Urothelium cell line (cell line): ENCODE data around the gene ANGPT4.
"Not testable (repeated sequence)": the region's sequence is repeated elsewhere in the genome, so short reads cannot be mapped to it uniquely, and the experiment has no call there.

Experiments
- DNase-seq: peaks from one replicate; pipeline ENCODE4 v3.0.0; 2011; ENCODE audit warnings: low spot score, mixed read lengths
- FAIRE-seq: peaks from 2 replicates; lab custom pipeline; 2011; peaks lifted over from hg19 to GRCh38; lab: Jason Lieb, UNC

ANGPT4 gene

DNA sequence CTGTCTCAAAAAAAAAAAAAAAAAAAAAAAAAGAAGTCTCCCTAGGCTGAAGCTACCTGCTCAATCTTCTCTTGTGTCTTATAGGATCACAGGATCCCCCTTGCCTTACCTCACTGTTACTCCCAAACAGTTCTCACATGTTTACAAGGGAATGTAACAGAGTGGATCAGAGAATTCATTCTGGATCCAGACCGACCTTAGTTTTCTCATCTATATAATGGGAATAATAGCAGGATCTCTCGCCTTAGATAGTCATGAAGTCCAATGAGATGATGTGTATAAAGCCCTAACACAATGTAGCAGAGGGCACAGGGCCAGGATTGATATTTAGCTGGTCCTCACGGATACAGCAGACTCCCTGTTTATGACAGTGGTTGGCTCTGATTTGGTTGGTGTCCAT lies 84.9 kb downstream of the ANGPT4 start:
- DNase-seq (no peak), FAIRE-seq (no peak)

DNA sequence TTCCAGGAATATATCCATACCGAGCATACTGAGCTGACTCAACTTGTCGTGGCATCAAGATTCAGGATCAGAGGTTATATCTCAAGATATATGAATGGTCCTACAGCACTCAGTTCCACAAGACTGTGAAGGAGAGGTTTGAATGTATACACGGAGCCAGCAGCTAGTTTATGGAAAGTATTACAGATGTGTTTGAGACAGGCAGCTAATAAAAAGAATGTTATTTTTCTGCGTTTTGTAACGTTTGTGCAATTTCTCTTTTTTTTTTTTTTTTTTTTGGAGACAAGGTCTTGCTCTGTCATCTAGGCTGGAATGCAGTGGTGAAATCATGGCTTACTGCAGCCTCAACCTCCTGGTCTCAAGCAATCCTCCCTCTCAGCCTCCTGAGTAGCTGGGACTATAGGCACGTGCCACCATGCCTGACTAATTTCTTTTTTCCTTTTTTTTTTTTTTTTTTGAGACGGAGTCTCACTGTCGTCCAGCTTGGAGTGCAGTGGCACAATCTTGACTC lies 86.1 kb downstream of the ANGPT4 start:
- no peak for DNase-seq
- no peak for FAIRE-seq

DNA sequence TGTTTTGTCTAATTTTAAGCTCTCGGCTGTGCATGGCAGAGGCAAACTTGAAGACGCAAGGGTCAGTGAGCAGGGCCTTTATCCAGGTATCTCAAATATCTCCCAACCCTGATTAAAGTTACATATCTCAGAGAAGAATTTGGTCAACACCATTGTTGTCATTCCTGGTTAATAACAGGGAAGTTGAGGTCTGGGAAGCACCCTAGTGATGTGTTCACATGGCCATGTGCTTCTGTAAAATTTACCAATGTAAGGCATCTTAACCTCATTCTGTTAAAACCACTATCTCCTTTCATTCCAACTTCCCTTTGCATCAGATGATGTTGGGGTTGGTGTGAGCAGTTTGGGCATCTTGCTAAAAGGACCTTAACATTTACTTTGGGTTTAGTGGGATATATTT lies 86.6 kb downstream of the ANGPT4 start:
- no peak for DNase-seq
- FAIRE-seq: no peak

DNA sequence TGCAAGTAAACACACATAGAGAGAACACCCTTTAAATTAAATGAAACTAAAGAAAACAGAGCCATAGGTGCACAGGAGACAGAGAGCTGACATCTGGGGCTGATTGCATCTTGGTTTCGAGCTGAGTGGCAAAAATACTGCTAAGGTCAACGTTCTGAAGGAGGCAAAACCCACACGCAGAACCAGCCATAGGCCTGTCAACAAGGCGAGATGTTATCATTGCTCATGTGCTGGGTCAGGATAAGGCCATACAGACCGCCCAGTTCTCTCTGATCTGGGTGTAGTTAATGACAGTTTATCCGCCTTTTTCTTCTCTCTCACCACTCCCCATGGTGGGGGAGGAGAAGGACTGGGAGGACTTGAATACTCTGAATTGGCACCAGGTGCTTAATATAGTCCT lies 87.1 kb downstream of the ANGPT4 start:
- FAIRE-seq: no peak
- DNase-seq: no peak

DNA sequence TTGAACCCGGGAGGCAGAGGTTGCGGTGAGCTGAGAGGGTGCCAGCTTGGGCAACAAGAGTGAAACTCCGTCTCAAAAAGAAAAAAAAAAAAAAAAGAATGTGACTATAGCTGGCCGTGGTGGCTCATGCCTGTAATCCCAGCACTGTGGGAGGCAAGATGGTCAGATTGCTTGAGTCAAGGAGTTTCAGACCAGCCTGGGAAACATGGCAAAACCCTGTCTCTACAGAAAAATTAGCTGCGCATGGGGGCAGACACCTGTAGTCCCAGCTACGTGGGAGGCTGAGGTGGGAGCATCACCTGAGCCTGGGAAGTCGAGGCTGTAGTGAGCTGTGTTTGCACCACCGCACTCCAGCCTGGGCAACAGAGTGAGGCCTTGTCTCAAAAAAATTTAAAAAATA lies 88.2 kb downstream of the ANGPT4 start:
- not testable (repeated sequence) for FAIRE-seq, DNase-seq

DNA sequence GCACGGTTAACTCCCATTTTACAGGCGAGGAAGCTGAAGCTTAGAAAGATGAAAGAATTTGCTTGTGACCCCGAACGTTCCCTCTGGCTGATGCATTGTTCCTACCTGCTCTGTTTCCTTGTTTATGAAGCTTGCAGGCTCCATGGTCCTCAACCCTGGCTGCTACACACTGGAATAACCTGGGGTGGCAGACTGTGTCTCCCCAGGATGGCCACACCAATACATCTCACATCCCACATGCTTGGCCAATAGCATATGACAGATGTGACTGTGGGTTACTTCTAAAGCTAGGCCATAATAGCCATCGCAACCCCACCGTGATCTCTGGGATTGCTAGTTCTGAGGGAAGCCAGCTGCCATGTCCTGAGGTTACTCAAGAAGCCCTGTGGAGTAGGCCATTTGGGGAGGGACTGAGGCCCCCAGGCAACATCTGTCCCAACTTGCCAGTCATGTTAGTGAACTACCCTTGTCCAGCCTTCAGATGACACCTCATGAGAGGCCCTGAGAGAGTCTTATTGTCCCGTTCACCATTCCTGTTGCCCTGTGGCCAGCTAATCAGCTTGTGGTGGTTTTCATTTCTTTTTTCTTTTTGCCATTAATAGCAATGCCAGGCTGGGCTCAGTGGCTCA lies 89.3 kb downstream of the ANGPT4 start:
- DNase-seq: no peak
- FAIRE-seq: no peak

DNA sequence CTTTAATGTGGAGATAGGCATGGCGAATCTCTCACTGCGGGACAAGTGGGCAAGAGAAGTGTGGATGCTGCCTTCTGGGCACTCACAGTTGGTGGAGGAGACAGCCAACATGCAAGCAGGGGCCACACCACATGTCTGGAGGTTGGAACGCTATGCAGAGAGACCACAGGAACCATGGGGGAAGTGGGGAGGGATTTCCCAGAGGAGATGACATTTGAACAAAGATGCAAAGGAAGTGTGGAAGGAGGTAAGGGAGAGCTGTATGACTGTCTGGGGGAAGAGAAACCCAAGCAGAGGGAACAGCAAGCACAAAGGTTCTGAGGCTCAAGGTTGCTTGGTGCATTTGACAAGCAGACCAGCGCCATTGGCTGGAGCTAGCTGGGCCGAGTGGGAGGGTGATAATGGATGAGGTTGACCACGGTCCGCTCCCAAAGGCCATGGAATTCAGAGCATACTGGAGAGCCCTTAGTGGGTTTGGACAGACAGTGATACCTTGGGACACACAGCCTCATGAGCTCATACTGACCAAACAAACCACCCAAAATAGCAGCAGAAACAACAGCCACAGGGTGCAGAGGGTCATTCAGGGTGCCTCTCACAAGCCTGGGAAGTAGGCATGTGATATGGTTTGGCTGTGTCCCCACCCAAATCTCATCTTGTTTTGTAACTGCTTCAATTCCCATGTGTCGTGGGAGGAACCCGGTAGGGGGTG lies 90.3 kb downstream of the ANGPT4 start:
- no peak for FAIRE-seq
- no peak for DNase-seq

DNA sequence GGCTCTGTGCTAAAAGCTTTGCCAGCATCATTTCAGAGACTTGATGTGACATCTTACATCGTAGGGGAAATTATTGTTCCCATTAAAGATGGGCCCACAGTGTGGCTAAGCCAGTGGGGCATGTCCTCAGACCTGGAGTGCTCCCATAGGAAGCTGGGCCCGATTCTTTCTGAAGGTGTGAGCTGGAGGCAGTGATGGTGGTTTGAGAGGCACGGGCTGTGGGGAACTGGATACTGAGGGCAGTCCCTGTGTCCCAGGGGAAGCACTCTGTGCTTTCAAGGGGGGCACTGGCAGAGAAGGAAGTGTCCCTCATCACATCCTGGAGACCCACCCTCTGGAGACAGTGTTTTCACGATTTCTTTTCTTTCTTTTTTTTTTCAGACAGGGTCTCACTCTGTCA lies 91.2 kb downstream of the ANGPT4 start:
- DNase-seq (no peak), FAIRE-seq (no peak)

DNA sequence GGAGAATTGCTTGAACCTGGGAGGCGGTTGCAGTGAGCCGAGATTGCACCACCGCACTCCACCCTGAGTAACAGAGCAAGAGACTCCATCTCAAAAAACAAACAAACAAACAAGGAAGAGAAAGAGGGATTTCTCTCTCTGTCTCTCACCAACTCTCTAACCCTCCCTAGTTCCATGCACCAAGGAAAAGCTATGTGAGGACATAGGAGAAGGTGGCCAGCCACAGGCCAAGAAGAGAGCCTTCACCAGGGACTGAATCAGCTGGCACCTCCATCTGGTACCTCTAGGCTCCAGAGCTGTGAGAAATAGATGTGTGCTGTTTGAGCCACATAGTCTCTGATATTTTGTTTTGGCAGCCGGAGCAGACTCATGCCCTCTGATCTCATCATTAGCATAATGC lies 91.6 kb downstream of the ANGPT4 start:
- FAIRE-seq: no peak
- no peak for DNase-seq

DNA sequence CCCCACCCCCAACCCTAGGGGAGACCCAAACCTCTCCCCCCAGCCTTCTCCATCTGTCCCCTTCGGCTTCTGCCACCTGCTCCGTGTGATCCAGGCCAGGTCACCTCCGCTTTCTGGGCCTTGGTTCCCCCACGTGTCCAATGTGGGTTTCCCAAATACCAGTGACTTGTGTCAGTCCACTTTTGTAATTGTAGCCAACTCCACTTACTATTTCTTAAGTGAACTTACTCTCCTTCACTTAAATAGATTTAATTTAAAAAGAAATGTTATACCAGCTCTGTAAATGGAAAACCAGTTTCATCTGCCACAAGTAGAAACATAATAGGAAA lies 92.6 kb downstream of the ANGPT4 start:
- FAIRE-seq: no peak
- no peak for DNase-seq

DNA sequence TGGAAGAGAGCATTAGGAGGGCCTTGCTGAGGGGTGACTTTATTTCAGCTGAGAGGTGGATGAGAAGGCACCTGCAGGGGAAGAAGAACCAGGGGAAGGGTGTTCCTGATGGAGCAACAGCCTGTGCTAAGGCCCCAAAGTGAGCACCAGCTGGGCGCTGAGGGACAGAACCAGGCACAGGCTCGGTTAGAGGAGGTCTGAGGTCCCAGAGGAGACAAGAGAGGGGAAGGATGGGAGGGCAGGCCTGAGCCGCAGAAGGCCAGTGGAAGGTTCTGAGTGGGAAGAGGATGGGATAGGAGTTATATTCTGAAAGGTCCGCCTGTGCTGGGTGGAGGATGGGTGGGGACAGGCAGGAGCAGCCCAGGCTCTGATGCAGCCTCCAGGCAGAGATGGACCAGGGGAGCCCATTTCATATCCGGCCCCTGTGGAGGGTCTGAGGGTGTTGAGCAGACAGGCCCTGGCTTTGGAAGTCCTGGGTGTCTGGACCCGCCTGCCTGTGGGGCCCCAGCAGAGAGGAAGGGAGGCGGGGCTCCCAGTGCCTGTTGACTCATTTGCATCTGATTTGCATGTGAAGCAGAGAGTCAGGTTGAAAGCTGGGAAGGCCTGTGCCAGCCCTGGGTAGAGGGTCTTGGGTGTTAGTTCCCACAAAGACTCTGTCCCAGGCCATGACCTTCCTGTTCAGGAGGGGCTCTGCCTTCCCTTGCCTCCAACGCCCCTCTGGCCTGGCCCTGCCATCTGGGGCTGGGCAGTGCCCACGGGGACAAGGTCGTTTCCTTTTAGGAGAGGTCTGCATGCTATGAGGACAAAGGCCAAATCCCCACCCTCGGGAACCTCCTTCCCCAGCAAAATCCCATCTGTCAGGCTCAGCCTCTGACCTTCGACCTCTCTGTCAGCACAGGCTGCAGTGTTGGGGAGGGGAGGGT lies 93.2 kb downstream of the ANGPT4 start:
- DNase-seq (no peak), FAIRE-seq (no peak)

DNA sequence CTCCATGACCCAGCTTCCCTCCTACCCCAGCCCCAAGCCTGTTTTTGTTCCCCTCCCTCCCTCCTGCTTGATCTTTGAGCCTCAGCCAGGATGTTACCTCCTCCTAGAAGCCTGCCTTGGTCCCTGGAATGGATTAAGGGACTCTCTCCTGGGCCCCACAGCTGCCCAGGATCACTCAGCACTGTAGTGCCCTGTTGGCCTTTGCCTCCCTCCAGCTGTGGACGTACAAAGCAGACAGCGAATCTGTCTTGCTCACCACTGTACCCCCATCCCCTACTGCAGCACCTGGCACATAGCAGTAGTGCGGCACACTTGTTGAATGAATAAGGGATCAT lies 94.4 kb downstream of the ANGPT4 start:
- DNase-seq: no peak
- FAIRE-seq: no peak

DNA sequence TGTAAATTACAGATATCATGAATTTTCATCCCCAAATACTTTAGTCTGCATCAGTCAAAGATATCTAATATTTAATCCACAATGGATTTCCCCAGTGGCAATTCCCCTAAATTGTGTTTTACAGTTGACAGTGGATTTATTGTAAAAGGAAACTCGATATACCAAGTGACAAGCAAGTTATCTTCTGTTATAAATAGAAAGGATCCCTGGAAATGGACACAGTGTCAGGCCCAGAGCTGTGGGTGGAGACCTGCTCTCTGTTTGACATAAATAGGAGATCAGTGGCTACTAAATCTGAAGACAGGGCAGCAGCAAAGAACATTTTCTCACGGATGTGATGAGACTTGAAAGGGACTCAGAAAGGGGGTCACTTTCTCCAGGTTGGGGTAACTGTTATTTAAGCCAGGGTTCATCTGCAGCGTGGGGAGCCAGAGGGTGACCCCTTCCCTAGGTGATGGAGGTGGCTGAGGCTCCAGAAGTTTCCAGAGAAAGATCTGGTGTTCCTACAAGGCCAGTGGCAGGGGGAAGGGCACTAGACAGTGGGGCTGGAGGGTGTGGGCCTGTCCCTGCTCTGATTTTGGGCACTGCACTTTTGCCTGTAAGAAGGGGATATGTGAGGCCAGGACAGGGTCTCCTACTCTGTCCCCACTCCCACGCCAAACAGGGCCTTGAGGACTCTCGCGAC lies 94.9 kb downstream of the ANGPT4 start:
- FAIRE-seq (no peak), DNase-seq (no peak)

DNA sequence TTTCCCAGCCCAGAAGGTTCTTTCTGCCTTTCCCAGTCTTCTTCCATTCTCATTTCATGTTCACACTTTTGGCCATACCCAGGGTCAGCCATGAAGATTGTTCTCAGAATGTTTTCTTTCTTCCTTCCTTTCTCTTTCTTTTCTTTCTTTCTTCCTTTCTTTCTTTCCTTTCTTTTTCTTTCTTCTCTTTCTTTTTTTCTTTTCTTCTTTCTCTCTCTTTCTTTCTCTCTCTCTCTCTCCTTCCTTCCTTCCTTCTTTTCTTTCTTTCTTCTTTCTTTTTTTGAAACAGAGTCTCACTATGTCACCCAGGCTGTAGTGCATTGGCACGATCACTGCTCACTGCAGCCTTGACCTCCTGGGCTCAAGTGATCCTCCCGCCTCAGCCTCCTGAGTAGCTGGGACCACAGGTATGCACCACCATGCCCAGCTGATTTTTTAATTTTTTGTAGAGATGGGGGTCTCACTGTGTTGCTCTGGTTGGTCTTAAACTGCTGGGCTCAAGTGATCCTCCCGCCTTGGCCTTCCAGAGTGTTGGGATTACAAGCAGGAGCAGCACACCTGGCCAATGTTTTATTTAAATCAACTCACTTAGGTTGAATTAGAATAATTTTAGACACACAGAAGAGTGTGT lies 95.7 kb downstream of the ANGPT4 start:
- no peak for DNase-seq
- no peak for FAIRE-seq
